ENCODE data around the gene MSI2. TPM values are rescaled to one million over a fixed set of nuclear protein-coding genes. Genes with fewer than 3 reads are reported as not detected.

The MSI2 gene
- total RNA-seq, 2 experiments from 2014 or later, result 87.6 to 96.0 TPM

DNA sequence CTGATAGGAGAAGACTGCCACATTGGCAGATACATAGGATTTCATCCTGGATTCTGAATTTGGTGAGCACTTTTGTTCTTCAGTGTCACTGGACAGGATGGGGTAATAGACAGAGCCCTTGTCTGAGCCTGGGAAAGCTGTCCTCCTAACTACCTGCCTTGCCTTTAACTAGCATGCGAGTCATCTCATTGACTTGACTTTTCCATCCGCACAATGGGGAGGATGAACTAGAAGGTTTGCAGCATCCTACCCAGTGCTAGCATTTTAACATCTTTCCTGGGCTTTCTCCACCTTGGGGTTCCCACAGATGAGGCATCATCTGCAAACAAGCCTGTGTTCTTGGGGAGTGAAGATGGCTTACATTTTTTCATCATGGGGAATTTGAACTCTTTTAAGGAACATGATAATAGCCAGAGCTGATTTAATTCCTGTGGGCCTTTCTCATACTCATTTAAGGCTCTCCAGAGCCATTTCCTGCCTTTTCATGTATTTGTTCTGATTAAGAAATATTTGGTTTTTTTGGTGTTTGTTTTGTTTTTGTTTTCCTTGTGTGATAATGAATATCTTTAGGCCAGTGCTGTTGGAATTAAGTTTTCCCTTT lies 139.5 kb downstream of the MSI2 start:
- POLR2A ChIA-PET, result no interaction called here
- Mint-ChIP-seq H3K36me3 (ENCODE audit: low read depth) (peaks cover 37% of the 10 kb centered on the region), H3K9me3 (peaks cover 8% of the 10 kb centered on the region), H3K4me1 (peaks cover 5% of the 10 kb centered on the region), H3K27me3 (no peaks in the 10 kb centered on the region), H3K27ac (no peak overlapping the region), H3K4me3 (no peak overlapping the region)
- CTCF ChIA-PET, result interaction anchor here (1.1 kb wide), 1 partner anchor 23 kb away, joined by 3 read pairs; no protein-coding TSS in a partner anchor
- DNase-seq, result no peak

DNA sequence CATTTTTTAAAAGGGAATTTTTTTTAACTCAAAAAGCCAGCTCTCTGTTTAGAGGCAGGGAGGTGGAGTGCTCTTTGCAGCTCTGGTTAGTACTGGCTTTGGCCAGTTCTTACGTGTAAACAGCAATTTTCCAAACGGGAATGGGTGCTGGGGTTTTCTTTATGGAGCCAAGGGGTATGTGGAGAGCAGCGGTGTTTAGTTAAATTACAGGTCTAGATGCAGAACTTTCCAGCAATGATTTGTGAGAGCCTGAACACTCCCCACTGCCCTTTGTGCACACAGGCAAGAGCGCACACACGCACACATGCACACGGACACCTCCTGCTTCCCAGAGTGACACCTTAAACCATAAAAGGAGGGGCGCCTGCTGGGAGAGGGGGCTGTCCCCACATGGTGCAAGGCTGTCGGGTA lies 140.2 kb downstream of the MSI2 start:
- peaks cover 6% of the 10 kb centered on the region for H3K9me3 Mint-ChIP-seq
- H3K4me1 Mint-ChIP-seq, result peaks cover 5% of the 10 kb centered on the region

DNA sequence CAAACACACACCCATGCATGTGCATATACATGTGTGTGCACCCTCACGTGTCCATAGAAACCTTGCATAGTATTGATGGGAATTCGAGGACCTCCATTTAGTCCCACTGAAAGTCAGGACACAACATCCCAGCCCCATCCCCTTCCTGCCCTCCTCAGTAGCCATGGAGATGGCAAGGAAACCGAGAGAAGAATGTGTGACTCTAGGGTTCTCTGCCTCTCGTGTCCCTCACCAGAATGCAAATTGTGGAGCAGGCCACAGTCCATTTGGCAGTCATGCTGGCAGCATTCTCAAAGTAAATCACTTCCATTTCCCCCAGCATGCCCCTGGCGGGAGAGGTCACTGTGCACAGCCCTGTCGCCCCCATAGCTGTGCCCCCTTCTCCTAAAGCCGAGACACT lies 141.1 kb downstream of the MSI2 start:
- Mint-ChIP-seq H3K27me3 (no peaks in the 10 kb centered on the region), H3K36me3 (ENCODE audit: low read depth) (peaks cover 27% of the 10 kb centered on the region), H3K4me3 (no peak overlapping the region), H3K4me1 (peaks cover 5% of the 10 kb centered on the region), H3K9me3 (peaks cover 6% of the 10 kb centered on the region), H3K27ac (no peak overlapping the region)
- ChIA-PET POLR2A (no interaction called here), CTCF (interaction anchor here (0.8 to 1.1 kb wide), 2 partner anchors 10 to 19 kb away, joined by 3 to 4 read pairs; no protein-coding TSS in a partner anchor)
- no peak for DNase-seq

More for the DNA sequence above, 140.2 kb downstream of the MSI2 start:
- DNase-seq, result no peak
- no peaks in the 10 kb centered on the region for H3K27me3 Mint-ChIP-seq
- H3K4me3 Mint-ChIP-seq, result no peak overlapping the region
- ChIA-PET CTCF (interaction anchor here (1.1 kb wide), 1 partner anchor 20 kb away, joined by 3 read pairs; no protein-coding TSS in a partner anchor), POLR2A (no interaction called here)
- H3K27ac Mint-ChIP-seq, result no peak overlapping the region
- H3K36me3 Mint-ChIP-seq (ENCODE audit: low read depth), result peaks cover 31% of the 10 kb centered on the region

DNA sequence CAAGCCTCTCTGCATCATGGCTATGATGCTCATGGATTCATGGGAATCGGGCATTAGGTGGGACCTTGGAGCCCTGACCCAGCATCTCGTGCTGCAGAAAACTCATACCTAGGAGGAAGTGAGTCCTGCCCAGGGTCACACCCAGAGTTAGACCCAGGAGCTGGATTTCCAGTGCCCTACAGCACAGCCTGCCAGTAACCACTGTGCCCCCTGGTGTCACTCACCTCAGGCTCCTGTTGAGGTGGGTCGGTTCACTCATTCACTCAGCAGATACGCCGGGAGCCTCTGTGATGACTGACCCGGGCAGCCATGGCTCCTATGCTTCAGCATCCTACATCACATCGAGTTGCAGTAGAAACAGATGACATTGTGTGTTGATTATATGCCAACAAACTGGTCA lies 143.4 kb downstream of the MSI2 start:
- no peak overlapping the region for H3K27ac Mint-ChIP-seq
- ChIA-PET CTCF (interaction anchor here (0.6 to 1.2 kb wide), 3 partner anchors 13 to 656 kb away, joined by 3 to 4 read pairs (median 3); no protein-coding TSS in a partner anchor), POLR2A (no interaction called here)
- peaks cover 11% of the 10 kb centered on the region for H3K36me3 Mint-ChIP-seq (ENCODE audit: low read depth)
- no peak overlapping the region for H3K4me3 Mint-ChIP-seq
- H3K27me3 Mint-ChIP-seq, result no peaks in the 10 kb centered on the region
- H3K4me1 Mint-ChIP-seq, result peaks cover 10% of the 10 kb centered on the region
- no peaks in the 10 kb centered on the region for H3K9me3 Mint-ChIP-seq
- no peak for DNase-seq

DNA sequence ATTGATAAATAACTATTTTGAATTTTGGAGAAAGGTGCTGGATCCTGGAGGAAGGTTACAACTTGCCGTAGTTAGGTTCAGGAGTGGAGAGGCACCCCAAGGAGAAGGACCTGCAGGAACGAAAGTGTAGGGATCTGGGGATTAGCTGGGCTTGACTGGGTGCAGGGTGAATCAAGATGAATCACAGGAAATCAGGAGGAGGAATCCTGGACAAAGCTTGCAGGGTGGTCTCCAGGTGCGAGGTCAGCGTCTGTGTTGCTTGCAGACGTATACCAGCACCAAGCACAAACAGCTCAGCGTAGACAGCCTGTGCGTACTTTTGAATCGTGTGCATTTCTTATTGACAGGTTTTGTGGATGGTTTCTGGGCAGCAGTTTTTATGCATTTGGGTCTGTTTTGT lies 144.3 kb downstream of the MSI2 start:
- H3K4me3 Mint-ChIP-seq, result no peak overlapping the region
- H3K9me3 Mint-ChIP-seq, result no peaks in the 10 kb centered on the region
- peaks cover 7% of the 10 kb centered on the region for H3K4me1 Mint-ChIP-seq
- no peak for DNase-seq
- no peak overlapping the region for H3K27ac Mint-ChIP-seq
- H3K27me3 Mint-ChIP-seq, result no peaks in the 10 kb centered on the region
- ChIA-PET CTCF (interaction anchor here (1.2 to 1.5 kb wide), 3 partner anchors 12 to 157 kb away, joined by 3 to 4 read pairs (median 3); no protein-coding TSS in a partner anchor), POLR2A (no interaction called here)
- H3K36me3 Mint-ChIP-seq (ENCODE audit: low read depth), result peaks cover 7% of the 10 kb centered on the region

DNA sequence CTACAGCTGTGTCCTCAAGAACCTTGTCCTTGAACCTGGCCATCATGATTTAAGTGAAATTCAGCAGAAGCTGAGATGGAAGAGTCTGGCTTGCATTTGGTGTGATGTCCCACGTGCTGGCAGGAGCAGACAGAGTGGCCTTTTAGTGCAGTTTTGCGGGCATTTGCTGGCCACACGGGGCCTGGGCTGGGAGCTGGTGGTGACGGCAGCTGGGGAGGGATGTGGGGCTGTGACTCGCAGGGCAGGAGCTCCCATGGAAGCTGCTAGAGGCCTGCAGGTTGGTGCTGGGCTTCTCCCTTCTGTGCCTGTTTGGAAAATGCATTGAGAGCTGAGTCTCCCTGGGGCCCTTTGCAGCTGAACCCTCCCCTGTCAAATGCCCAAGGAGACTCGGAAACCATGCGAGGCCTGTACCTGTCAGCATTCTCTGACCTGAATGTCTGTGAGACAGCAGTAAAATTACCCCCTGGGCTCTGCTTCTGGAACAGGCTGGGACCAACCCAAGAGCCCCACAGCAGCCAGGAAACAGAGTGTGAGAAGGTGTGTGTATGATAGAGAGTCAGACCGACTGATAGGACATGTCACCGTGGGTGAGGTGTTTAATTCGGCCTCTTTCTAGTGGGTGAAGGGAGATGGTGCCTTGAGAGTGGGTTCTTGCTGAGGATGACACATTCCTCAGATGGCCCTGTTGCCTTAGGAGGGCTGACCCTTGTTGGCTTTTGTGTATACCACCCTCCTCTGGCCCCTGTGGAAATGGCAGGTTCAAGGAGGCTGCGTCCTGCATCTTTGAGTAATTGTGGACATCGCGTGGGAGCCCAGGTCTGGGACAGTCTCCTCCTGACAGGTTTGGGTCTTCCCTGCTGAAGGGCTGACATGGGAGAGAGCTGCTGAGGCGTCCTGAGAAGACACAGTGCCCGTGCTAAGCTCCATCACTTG lies 145.5 kb downstream of the MSI2 start:
- ChIA-PET POLR2A (no interaction called here), CTCF (interaction anchor here (1.0 to 1.5 kb wide), 4 partner anchors 17 to 159 kb away, joined by 3 to 4 read pairs (median 3); no protein-coding TSS in a partner anchor)
- H3K4me3 Mint-ChIP-seq, result no peak overlapping the region
- peaks cover 13% of the 10 kb centered on the region for H3K4me1 Mint-ChIP-seq
- peaks cover 7% of the 10 kb centered on the region for H3K36me3 Mint-ChIP-seq (ENCODE audit: low read depth)
- no peaks in the 10 kb centered on the region for H3K9me3 Mint-ChIP-seq
- no peaks in the 10 kb centered on the region for H3K27me3 Mint-ChIP-seq
- H3K27ac Mint-ChIP-seq, result no peak overlapping the region
- no peak for DNase-seq

DNA sequence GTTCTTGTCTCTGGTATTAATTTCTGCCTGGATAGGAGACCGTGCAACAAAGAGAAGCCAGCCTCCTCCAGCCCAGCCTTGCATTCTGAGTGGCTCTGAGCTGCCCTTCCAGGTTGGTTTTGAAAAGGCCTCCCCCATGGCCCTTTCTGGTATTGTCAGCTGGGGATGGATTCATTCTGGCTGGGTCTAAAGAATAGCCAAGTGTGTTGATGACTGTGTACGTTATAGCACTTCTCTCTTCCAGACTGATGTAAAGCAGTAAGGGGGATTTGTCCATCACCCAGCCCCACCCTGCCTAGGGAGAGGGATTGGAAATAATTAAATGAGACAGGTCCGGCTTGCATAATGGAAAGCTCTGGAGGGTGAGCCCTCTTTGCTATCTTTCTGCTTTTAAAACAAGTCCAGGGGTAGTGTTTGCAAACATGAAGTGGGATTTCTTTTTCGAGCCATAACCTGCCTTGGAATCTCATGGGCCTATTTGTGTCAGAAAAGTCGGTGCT lies 146.4 kb downstream of the MSI2 start:
- ChIA-PET POLR2A (no interaction called here), CTCF (interaction anchor here (1.2 to 1.3 kb wide), 2 partner anchors 160 to 269 kb away, joined by 3 read pairs; no protein-coding TSS in a partner anchor)
- Mint-ChIP-seq H3K4me1 (peaks cover 23% of the 10 kb centered on the region), H3K27me3 (no peaks in the 10 kb centered on the region), H3K36me3 (ENCODE audit: low read depth) (peaks cover 13% of the 10 kb centered on the region), H3K4me3 (no peak overlapping the region), H3K27ac (no peak overlapping the region), H3K9me3 (no peaks in the 10 kb centered on the region)
- no peak for DNase-seq

DNA sequence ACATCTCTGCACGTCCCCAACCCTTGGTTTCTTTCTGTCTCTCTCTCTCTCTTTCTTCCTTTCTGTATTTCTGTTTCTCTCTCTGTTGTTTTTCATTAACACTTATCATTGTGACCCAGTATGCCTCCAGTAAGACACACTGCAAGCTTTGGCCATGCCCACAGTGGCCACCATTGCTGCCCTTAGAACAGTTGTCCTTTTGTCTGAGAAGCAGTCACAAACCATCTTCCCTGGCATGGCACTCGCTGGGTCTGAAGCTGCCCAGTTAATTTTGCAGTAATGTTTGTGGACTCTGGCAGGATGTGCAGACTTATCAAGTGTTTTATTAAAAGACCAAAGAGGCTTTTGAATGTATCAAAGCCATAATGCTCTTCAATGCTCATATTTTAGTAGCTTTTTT lies 146.9 kb downstream of the MSI2 start:
- H3K36me3 Mint-ChIP-seq (ENCODE audit: low read depth), result peaks cover 15% of the 10 kb centered on the region
- H3K27me3 Mint-ChIP-seq, result no peaks in the 10 kb centered on the region
- DNase-seq, result no peak
- POLR2A ChIA-PET, result no interaction called here
- H3K27ac Mint-ChIP-seq, result no peak overlapping the region
- H3K4me1 Mint-ChIP-seq, result peaks cover 28% of the 10 kb centered on the region
- CTCF ChIA-PET, result interaction anchor here (1.2 to 1.3 kb wide), 2 partner anchors 160 to 268 kb away, joined by 3 read pairs; no protein-coding TSS in a partner anchor
- H3K9me3 Mint-ChIP-seq, result no peaks in the 10 kb centered on the region
- H3K4me3 Mint-ChIP-seq, result no peak overlapping the region

DNA sequence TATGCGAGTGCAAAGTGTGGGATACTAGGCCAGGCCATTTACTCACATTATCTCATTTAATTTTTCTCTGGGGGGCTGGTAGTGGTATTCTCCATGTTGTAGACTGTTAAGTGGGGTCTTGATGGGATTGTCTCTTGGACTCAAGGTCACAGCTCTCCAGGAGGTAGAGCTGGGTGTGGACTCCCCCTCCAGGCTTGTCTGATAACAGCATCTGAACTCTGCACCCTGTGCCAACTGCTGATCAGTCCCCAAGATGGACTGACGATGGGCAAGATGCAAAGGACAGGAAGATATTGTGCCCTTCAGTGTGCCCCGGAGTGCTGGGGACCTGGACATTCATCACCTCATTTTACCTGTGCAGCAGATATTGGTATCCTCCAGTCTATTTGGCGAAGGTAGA lies 147.8 kb downstream of the MSI2 start:
- POLR2A ChIA-PET, result no interaction called here
- no peak for DNase-seq

DNA sequence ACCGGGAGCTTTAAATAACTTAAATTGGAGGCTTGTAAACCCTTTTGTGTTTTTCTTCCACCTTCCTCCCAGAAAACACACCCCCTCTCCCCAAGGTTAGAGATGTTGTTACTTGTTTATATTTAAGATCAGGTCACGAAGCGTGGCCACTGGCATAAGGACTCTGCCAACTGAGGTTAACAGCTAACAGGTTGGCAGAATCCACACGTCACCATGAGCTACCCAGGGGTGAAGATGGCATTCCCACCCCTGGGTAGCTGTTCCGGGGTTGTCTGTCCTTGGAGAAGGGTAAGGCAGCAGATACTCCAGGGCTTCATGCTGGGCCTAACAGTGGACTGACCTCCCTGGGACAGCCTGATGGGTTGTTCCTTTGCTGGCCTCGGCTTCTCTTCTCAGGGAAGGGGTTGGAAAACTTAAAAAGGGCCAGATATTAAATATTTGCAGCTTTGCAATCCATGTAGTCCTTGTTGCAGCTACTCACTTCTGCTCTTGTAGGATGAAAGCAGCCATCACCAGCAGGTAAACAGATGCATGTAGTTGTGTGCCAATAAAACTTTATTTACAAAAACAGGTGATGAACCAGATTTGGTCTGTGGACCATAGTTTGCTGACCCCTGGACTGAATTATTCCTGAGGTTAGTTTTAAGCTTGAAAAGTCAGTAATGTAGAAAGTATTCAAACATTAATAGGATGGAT lies 148.6 kb downstream of the MSI2 start:
- Mint-ChIP-seq H3K36me3 (ENCODE audit: low read depth) (peaks cover 17% of the 10 kb centered on the region), H3K27me3 (no peaks in the 10 kb centered on the region), H3K4me1 (peaks cover 41% of the 10 kb centered on the region), H3K9me3 (no peaks in the 10 kb centered on the region), H3K27ac (no peak overlapping the region), H3K4me3 (no peak overlapping the region)
- ChIA-PET POLR2A (no interaction called here), CTCF (interaction anchor here (0.6 kb wide), 1 partner anchor 66 kb away, joined by 3 read pairs; no protein-coding TSS in a partner anchor)
- no peak for DNase-seq

More for the DNA sequence above, 147.8 kb downstream of the MSI2 start:
- peaks cover 15% of the 10 kb centered on the region for H3K36me3 Mint-ChIP-seq (ENCODE audit: low read depth)
- H3K4me1 Mint-ChIP-seq, result peaks cover 36% of the 10 kb centered on the region
- no peaks in the 10 kb centered on the region for H3K9me3 Mint-ChIP-seq
- no peaks in the 10 kb centered on the region for H3K27me3 Mint-ChIP-seq
- H3K4me3 Mint-ChIP-seq, result no peak overlapping the region
- no peak overlapping the region for H3K27ac Mint-ChIP-seq
- CTCF ChIA-PET, result interaction anchor here (0.5 to 1.2 kb wide), 2 partner anchors 163 to 268 kb away, joined by 3 read pairs; no protein-coding TSS in a partner anchor

DNA sequence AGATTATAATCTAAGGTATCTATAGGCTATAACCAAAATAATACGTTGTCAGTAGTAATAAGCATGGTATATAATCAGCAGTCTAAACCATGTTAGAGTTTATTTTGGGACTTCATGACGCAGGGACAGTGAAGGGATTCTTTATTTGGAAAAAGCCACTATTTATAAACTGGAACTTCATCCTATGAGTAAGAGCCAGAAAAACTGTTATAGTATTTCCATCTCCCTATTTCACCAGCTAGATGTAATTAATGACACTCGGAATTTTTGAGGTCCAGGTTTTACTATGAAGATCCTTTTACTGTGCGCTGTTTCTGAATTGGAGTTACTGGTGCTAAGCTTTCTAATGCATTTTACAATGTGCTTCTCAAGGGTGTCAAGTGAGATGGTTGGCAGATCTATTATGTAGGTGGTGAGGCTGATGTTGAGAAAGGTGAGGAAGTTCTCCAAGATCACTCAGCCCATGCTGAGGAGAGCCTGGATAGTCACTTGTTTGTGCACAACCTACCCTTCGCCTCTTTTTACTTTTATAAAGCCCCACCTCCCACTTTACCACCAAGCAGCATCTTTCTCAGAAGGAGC lies 149.3 kb downstream of the MSI2 start:
- no peak for DNase-seq
- H3K27me3 Mint-ChIP-seq, result no peaks in the 10 kb centered on the region
- H3K4me3 Mint-ChIP-seq, result no peak overlapping the region
- peaks cover 15% of the 10 kb centered on the region for H3K36me3 Mint-ChIP-seq (ENCODE audit: low read depth)
- peaks cover 41% of the 10 kb centered on the region for H3K4me1 Mint-ChIP-seq
- H3K27ac Mint-ChIP-seq, result no peak overlapping the region
- POLR2A ChIA-PET, result no interaction called here
- CTCF ChIA-PET, result interaction anchor here (0.6 kb wide), 1 partner anchor 66 kb away, joined by 3 read pairs; no protein-coding TSS in a partner anchor
- H3K9me3 Mint-ChIP-seq, result no peaks in the 10 kb centered on the region
